ENCODE results near the gene SHISAL2A. TPM values are rescaled to one million over a fixed set of nuclear protein-coding genes. Genes with fewer than 3 reads are reported as not detected.

Gene SHISAL2A
- total and polyA plus RNA-seq, 2 of the 13 experiments (the other 11 are each of a cell fraction or from before 2014, with no cell fraction given), result not detected

- TF ChIP-seq, protein P1, sequence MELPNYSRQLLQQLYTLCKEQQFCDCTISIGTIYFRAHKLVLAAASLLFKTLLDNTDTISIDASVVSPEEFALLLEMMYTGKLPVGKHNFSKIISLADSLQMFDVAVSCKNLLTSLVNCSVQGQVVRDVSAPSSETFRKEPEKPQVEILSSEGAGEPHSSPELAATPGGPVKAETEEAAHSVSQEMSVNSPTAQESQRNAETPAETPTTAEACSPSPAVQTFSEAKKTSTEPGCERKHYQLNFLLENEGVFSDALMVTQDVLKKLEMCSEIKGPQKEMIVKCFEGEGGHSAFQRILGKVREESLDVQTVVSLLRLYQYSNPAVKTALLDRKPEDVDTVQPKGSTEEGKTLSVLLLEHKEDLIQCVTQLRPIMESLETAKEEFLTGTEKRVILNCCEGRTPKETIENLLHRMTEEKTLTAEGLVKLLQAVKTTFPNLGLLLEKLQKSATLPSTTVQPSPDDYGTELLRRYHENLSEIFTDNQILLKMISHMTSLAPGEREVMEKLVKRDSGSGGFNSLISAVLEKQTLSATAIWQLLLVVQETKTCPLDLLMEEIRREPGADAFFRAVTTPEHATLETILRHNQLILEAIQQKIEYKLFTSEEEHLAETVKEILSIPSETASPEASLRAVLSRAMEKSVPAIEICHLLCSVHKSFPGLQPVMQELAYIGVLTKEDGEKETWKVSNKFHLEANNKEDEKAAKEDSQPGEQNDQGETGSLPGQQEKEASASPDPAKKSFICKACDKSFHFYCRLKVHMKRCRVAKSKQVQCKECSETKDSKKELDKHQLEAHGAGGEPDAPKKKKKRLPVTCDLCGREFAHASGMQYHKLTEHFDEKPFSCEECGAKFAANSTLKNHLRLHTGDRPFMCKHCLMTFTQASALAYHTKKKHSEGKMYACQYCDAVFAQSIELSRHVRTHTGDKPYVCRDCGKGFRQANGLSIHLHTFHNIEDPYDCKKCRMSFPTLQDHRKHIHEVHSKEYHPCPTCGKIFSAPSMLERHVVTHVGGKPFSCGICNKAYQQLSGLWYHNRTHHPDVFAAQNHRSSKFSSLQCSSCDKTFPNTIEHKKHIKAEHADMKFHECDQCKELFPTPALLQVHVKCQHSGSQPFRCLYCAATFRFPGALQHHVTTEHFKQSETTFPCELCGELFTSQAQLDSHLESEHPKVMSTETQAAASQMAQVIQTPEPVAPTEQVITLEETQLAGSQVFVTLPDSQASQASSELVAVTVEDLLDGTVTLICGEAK (IDR thresholded peaks at IDR 0.05), result no peak
- TF ChIP-seq, protein P1 (CRISPR knock-in tag; IDR thresholded peaks at IDR 0.05), result peak; percentile 87
- TF ChIP-seq ZNF296 (CRISPR knock-in tag; conservative IDR thresholded peaks at IDR 0.05), result peak; percentile 93
- TF ChIP-seq FOXO1 (CRISPR knock-in tag; IDR thresholded peaks at IDR 0.05), result no peak
- peak; percentile 96 for TF ChIP-seq ZNF678 (CRISPR knock-in tag; IDR thresholded peaks at IDR 0.05)
- peak; percentile 93 for TF ChIP-seq BCL3 (CRISPR knock-in tag; IDR thresholded peaks at IDR 0.05)
- TF ChIP-seq JARID2 (CRISPR knock-in tag; IDR thresholded peaks at IDR 0.05; ENCODE audit: insufficient replicate concordance), result no peak
- TF ChIP-seq, protein P2, sequence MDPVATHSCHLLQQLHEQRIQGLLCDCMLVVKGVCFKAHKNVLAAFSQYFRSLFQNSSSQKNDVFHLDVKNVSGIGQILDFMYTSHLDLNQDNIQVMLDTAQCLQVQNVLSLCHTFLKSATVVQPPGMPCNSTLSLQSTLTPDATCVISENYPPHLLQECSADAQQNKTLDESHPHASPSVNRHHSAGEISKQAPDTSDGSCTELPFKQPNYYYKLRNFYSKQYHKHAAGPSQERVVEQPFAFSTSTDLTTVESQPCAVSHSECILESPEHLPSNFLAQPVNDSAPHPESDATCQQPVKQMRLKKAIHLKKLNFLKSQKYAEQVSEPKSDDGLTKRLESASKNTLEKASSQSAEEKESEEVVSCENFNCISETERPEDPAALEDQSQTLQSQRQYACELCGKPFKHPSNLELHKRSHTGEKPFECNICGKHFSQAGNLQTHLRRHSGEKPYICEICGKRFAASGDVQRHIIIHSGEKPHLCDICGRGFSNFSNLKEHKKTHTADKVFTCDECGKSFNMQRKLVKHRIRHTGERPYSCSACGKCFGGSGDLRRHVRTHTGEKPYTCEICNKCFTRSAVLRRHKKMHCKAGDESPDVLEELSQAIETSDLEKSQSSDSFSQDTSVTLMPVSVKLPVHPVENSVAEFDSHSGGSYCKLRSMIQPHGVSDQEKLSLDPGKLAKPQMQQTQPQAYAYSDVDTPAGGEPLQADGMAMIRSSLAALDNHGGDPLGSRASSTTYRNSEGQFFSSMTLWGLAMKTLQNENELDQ (CRISPR knock-in tag; IDR thresholded peaks at IDR 0.05; ENCODE audit: borderline replicate concordance), result peak; percentile 9; the same call in 1 of the 2 replicates
- TF ChIP-seq, protein P3, sequence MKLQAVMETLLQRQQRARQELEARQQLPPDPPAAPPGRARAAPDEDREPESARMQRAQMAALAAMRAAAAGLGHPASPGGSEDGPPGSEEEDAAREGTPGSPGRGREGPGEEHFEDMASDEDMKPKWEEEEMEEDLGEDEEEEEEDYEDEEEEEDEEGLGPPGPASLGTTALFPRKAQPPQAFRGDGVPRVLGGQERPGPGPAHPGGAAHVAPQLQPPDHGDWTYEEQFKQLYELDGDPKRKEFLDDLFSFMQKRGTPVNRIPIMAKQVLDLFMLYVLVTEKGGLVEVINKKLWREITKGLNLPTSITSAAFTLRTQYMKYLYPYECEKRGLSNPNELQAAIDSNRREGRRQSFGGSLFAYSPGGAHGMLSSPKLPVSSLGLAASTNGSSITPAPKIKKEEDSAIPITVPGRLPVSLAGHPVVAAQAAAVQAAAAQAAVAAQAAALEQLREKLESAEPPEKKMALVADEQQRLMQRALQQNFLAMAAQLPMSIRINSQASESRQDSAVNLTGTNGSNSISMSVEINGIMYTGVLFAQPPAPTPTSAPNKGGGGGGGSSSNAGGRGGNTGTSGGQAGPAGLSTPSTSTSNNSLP (IDR thresholded peaks at IDR 0.05; ENCODE audit: low read depth, low read length), result no peak
- TF ChIP-seq, protein P4, sequence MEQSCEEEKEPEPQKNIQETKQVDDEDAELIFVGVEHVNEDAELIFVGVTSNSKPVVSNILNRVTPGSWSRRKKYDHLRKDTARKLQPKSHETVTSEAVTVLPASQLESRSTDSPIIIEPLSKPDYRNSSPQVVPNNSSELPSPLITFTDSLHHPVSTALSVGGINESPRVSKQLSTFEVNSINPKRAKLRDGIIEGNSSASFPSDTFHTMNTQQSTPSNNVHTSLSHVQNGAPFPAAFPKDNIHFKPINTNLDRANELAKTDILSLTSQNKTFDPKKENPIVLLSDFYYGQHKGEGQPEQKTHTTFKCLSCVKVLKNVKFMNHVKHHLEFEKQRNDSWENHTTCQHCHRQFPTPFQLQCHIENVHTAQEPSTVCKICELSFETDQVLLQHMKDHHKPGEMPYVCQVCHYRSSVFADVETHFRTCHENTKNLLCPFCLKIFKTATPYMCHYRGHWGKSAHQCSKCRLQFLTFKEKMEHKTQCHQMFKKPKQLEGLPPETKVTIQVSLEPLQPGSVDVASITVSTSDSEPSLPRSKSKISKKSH (CRISPR knock-in tag; IDR thresholded peaks at IDR 0.05; ENCODE audit: borderline replicate concordance), result peak; percentile 94
- no peak for TF ChIP-seq SCMH1 (CRISPR knock-in tag; IDR thresholded peaks at IDR 0.05; ENCODE audit: borderline replicate concordance)
Observed at GRCh38 chr1:52697795-52698674, 65.1 kb downstream of the SHISAL2A start, which contains the start of gene COA7 (continued).

Data from HepG2 (cell line).